ENCODE results near the gene FAM53A. TPM values are rescaled to one million over a fixed set of nuclear protein-coding genes. Genes with fewer than 3 reads are reported as not detected.

The FAM53A gene
- total and polyA plus RNA-seq, 2 of the 4 experiments (the other 2 are of a cell fraction) = 2.0 to 3.1 TPM

DNA sequence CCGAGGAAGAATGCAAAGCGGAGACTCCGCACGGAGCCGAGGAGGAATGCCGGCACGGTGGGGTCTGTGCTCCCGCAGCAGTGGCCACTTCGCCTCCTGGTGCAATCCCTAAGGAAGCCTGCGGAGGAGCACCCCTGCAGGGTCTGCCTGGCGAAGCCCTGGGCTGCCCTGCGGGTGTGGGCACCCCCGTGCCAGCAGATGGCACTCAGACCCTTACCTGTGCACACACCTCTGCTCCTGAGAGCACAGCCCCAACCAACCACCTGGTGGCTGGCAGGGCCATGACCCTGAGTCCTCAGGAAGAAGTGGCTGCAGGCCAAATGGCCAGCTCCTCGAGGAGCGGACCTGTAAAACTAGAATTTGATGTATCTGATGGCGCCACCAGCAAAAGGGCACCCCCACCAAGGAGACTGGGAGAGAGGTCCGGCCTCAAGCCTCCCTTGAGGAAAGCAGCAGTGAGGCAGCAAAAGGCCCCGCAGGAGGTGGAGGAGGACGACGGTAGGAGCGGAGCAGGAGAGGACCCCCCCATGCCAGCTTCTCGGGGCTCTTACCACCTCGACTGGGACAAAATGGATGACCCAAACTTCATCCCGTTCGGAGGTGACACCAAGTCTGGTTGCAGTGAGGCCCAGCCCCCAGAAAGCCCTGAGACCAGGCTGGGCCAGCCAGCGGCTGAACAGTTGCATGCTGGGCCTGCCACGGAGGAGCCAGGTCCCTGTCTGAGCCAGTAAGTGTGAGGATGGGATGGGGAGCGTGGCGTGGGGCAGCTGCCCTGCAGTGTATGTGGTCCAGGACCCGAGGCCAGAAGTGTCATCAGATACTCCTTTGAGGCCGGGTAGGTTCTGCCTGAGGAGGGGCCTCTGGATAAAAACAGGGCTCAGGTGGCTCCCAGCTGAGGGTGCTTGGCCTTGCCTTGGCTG lies 44.2 kb upstream of the FAM53A start:
- no TSS peak for BruUV-seq (replicated peaks)
- Histone ChIP-seq H3K36me3 (ENCODE audit: control insufficient read depth, insufficient read depth, low read length) (peaks cover 26% of the 10 kb centered on the region), H3K23ac (ENCODE audit: low read depth, low read length) (no peak overlapping the region), H3K4me2 (ENCODE audit: low read depth, low read length) (no peak overlapping the region), H2BK5ac (ENCODE audit: low read depth, low read length, poor library complexity, severe bottlenecking) (no peak overlapping the region), H2AFZ (replicated peaks; ENCODE audit: low read length, poor library complexity) (no peak overlapping the region), H3K27ac (ENCODE audit: insufficient read depth, low read length) (no peak overlapping the region), H4K5ac (ENCODE audit: low read depth, low read length) (no peak overlapping the region), H3K18ac (ENCODE audit: low read depth, low read length) (no peak overlapping the region), H3K9ac (ENCODE audit: low read depth, low read length) (no peak overlapping the region), H4K8ac (ENCODE audit: low read depth in 2 of 2, low read length in 2 of 2) (no peak overlapping the region), H3K9me3 (ENCODE audit: control insufficient read depth, insufficient read depth, low read length) (no peaks in the 10 kb centered on the region), H4K91ac (ENCODE audit: insufficient read depth, low read depth, low read length) (no peak overlapping the region), H2AK9ac (replicated peaks; ENCODE audit: low read depth, low read length, poor library complexity) (peak overlapping the region; percentile 39), H3K4me1 (ENCODE audit: control insufficient read depth, insufficient read depth, low read length) (peaks cover 9% of the 10 kb centered on the region), H2BK20ac (ENCODE audit: low read depth, low read length) (no peak overlapping the region), H3K79me1 (ENCODE audit: low read depth in 1 of 2, low read length in 2 of 2) (peaks cover 49 to 85% of the 10 kb centered on the region in 2 experiments), H3K9me1 (ENCODE audit: insufficient read depth, low read length) (peaks cover 9% of the 10 kb centered on the region), H3K4ac (ENCODE audit: low read depth, low read length) (peak overlapping the region; percentile 7; the same call in 1 of the 2 replicates), H3K56ac (ENCODE audit: extremely low read depth, insufficient read depth, low read length) (no peak overlapping the region), H3K14ac (replicated peaks; ENCODE audit: low read depth, low read length) (no peak overlapping the region), H2AK5ac (ENCODE audit: low read depth, low read length) (no peak overlapping the region), H2BK120ac (ENCODE audit: low read depth, low read length) (no peak overlapping the region), H2BK15ac (ENCODE audit: low read depth, low read length) (no peak overlapping the region), H4K20me1 (ENCODE audit: insufficient read depth, low read length) (peaks cover 29% of the 10 kb centered on the region), H3K4me3 (ENCODE audit: insufficient read depth, low read depth, low read length) (no peak overlapping the region), H3K27me3 (ENCODE audit: control insufficient read depth, insufficient read depth, low read length) (no peaks in the 10 kb centered on the region)
- intact Hi-C loops (cut with micrococcal nuclease) = loop anchor here (10.0 kb wide), 1 partner anchor 364 kb away; no protein-coding TSS in a partner anchor
- TF ChIP-seq BHLHE40 (IDR thresholded peaks at IDR 0.05; ENCODE audit: low read depth, low read length) (no peak), RFX5 (IDR thresholded peaks at IDR 0.05; ENCODE audit: low read depth, low read length) (no peak), MAZ (IDR thresholded peaks at IDR 0.05; ENCODE audit: borderline replicate concordance, low read depth, low read length) (no peak), CEBPB (IDR thresholded peaks at IDR 0.05; ENCODE audit: low read depth, low read length) (no peak), USF2 (IDR thresholded peaks at IDR 0.05; ENCODE audit: low read depth, low read length) (no peak), SMC3 (IDR thresholded peaks at IDR 0.05; ENCODE audit: low read depth, low read length) (no peak), CHD1 (IDR thresholded peaks at IDR 0.05; ENCODE audit: low read depth, low read length) (no peak), POLR2A (IDR thresholded peaks at IDR 0.05; ENCODE audit: low read depth, low read length) (no peak)
- ChIA-PET CTCF (interaction anchor here (1.0 to 1.3 kb wide), 2 partner anchors 35 kb away, joined by 4 to 5 read pairs; no protein-coding TSS in a partner anchor), POLR2A (ENCODE audit: unreplicated experiment) (no interaction called here)
- WGBS, 2 experiments (ENCODE audit: extremely low coverage in 2 of 2, insufficient read length in 1 of 2) = 97% methylated on average over 15 of the region's 31 CpGs; no CpG with 5 or more reads in 1 of the 2 experiments
- no peak for ATAC-seq (ENCODE audit: low read depth)
- in situ Hi-C loops (cut with MboI; ENCODE audit: low sequenced_read_pairs) = no loop called here
- dilution Hi-C loops (cut with HindIII; ENCODE audit: low sequenced_read_pairs, unreplicated experiment) = no loop called here
- no peak for DNase-seq
